HEK293 (cell line): ENCODE measurements around the gene E4F1.

Experiments
- BCL11B ChIP-seq: fragments of 450-650 bp; formaldehyde crosslinking; IDR thresholded peaks from 2 replicates; pipeline ENCODE4 v1.5.1; 2016; ENCODE audit warnings: low read depth, missing biosample characterization, missing genetic modification characterization
- GLI4 ChIP-seq: fragments of 450-650 bp; formaldehyde crosslinking; IDR thresholded peaks from 2 replicates; pipeline ENCODE4 v1.5.1; 2016; ENCODE audit warnings: missing biosample characterization, missing genetic modification characterization
- GLIS2 ChIP-seq: fragments of 450-650 bp; formaldehyde crosslinking; IDR thresholded peaks from 2 replicates; pipeline ENCODE4 v1.5.1; 2016; ENCODE audit warnings: missing biosample characterization, missing genetic modification characterization
- INSM2 ChIP-seq: fragments of 450-650 bp; formaldehyde crosslinking; IDR thresholded peaks from 2 replicates; pipeline ENCODE4 v1.5.1; 2016; ENCODE audit warnings: missing biosample characterization, missing genetic modification characterization
- KLF1 ChIP-seq: fragments of 450-650 bp; formaldehyde crosslinking; IDR thresholded peaks from 2 replicates; pipeline ENCODE4 v1.5.1; 2016; ENCODE audit warnings: missing biosample characterization, missing genetic modification characterization
- KLF16 ChIP-seq: fragments of 450-650 bp; formaldehyde crosslinking; IDR thresholded peaks from 2 replicates; pipeline ENCODE4 v1.5.1; 2017; ENCODE audit warnings: missing biosample characterization, missing genetic modification characterization
- KLF7 ChIP-seq: fragments of 450-650 bp; formaldehyde crosslinking; IDR thresholded peaks from 2 replicates; pipeline ENCODE4 v1.5.1; 2016; ENCODE audit warnings: missing biosample characterization, missing genetic modification characterization, borderline replicate concordance
- MYNN ChIP-seq: fragments of 450-650 bp; formaldehyde crosslinking; IDR thresholded peaks from 2 replicates; pipeline ENCODE4 v1.5.1; 2016; ENCODE audit warnings: missing biosample characterization, missing genetic modification characterization, borderline replicate concordance
- RBAK ChIP-seq: fragments of 450-650 bp; formaldehyde crosslinking; IDR thresholded peaks from 2 replicates; pipeline ENCODE4 v1.5.1; 2016; ENCODE audit warnings: missing biosample characterization, missing genetic modification characterization
- REPIN1 ChIP-seq: fragments of 450-650 bp; formaldehyde crosslinking; IDR thresholded peaks from 2 replicates; pipeline ENCODE4 v1.5.1; 2017; ENCODE audit warnings: missing biosample characterization, missing genetic modification characterization, low read depth
- SP2 ChIP-seq: fragments of 450-650 bp; formaldehyde crosslinking; IDR thresholded peaks from 2 replicates; pipeline ENCODE4 v1.5.1; 2016; ENCODE audit warnings: missing biosample characterization, missing genetic modification characterization
- YY1 ChIP-seq: fragments of 450-650 bp; formaldehyde crosslinking; IDR thresholded peaks from 2 replicates; pipeline ENCODE4 v1.5.1; 2018; ENCODE audit warnings: missing biosample characterization, missing genetic modification characterization
- ZFP37 ChIP-seq: fragments of 450-650 bp; formaldehyde crosslinking; IDR thresholded peaks from 2 replicates; pipeline ENCODE4 v1.5.1; 2016; ENCODE audit warnings: missing biosample characterization, missing genetic modification characterization
- ZIC2 ChIP-seq: fragments of 450-650 bp; formaldehyde crosslinking; IDR thresholded peaks from 2 replicates; pipeline ENCODE4 v1.5.1; 2016; ENCODE audit warnings: missing biosample characterization, missing genetic modification characterization
- ZNF16 ChIP-seq: fragments of 450-650 bp; formaldehyde crosslinking; IDR thresholded peaks from 2 replicates; pipeline ENCODE4 v1.5.1; 2016; ENCODE audit warnings: low read depth, missing biosample characterization, missing genetic modification characterization
- ZNF211 ChIP-seq: fragments of 450-650 bp; formaldehyde crosslinking; IDR thresholded peaks from 2 replicates; pipeline ENCODE4 v1.5.1; 2016; ENCODE audit warnings: low read depth, missing biosample characterization, missing genetic modification characterization
- ZNF24 ChIP-seq: fragments of 450-650 bp; formaldehyde crosslinking; IDR thresholded peaks from 2 replicates; pipeline ENCODE4 v1.5.1; 2016; ENCODE audit warnings: missing biosample characterization, missing genetic modification characterization
- ZNF311 ChIP-seq: fragments of 450-650 bp; formaldehyde crosslinking; IDR thresholded peaks from 2 replicates; pipeline ENCODE4 v1.5.1; 2017; ENCODE audit warnings: missing biosample characterization, missing genetic modification characterization, borderline replicate concordance
- ZNF473 ChIP-seq: fragments of 450-650 bp; formaldehyde crosslinking; IDR thresholded peaks from 2 replicates; pipeline ENCODE4 v1.5.1; 2017; ENCODE audit warnings: missing biosample characterization, missing genetic modification characterization
- ZNF624 ChIP-seq: fragments of 450-650 bp; formaldehyde crosslinking; IDR thresholded peaks from 2 replicates; pipeline ENCODE4 v1.5.1; 2017; ENCODE audit warnings: missing biosample characterization, missing genetic modification characterization
- ZNF660 ChIP-seq: fragments of 450-650 bp; IDR thresholded peaks from 2 replicates; pipeline ENCODE4 v1.5.1; 2018; ENCODE audit warnings: missing biosample characterization, mild to moderate bottlenecking, missing genetic modification characterization
- ZNF677 ChIP-seq: fragments of 450-650 bp; IDR thresholded peaks from 2 replicates; pipeline ENCODE4 v1.5.0; 2018; ENCODE audit warnings: missing biosample characterization, mild to moderate bottlenecking, missing genetic modification characterization, moderate library complexity
- ZSCAN23 ChIP-seq: fragments of 450-650 bp; formaldehyde crosslinking; IDR thresholded peaks from 2 replicates; pipeline ENCODE4 v1.5.1; 2016; ENCODE audit warnings: missing biosample characterization, missing genetic modification characterization
- TF ChIP-seq, protein P1 (sequence below): fragments of 450-650 bp; formaldehyde crosslinking; IDR thresholded peaks from 2 replicates; pipeline ENCODE4 v1.5.1; 2016; ENCODE audit warnings: missing biosample characterization, missing genetic modification characterization
- TF ChIP-seq, protein P2 (sequence below): sonication (generic); formaldehyde crosslinking; IDR thresholded peaks from 2 replicates; pipeline ENCODE4 v1.8.1; 2022; ENCODE audit warnings: mild to moderate bottlenecking, moderate library complexity, missing genetic modification reagents
- TF ChIP-seq, protein P3 (sequence below): fragments of 450-650 bp; formaldehyde crosslinking; IDR thresholded peaks from 2 replicates; pipeline ENCODE4 v1.5.1; 2016; ENCODE audit warnings: missing biosample characterization, missing genetic modification characterization

Gene E4F1

GRCh38 chr16:2251296-2252111 is 28.1 kb downstream of the E4F1 start, which contains the start of gene ECI1 (continued):
- TF ChIP-seq ZNF660 (tag by site-specific recombination) (peak; percentile 89), ZNF473 (tag by site-specific recombination) (no peak), GLIS2 (tag by site-specific recombination) (peak; percentile 93; the same call in 1 of the 2 replicates), ZNF16 (tag by site-specific recombination) (no peak), YY1 (tag by site-specific recombination) (peak; percentile 86), BCL11B (tag by site-specific recombination) (peak; percentile 87; the same call in 1 of the 2 replicates), RBAK (tag by site-specific recombination) (no peak), SP2 (tag by site-specific recombination) (peak; percentile 98), ZNF677 (tag by site-specific recombination) (0 out of 2 replicates have a peak, but pooled peaks have one; percentile 52), ZFP37 (tag by site-specific recombination) (peak; percentile 87; the same call in 1 of the 2 replicates), KLF1 (tag by site-specific recombination) (peak; percentile 87), ZNF311 (tag by site-specific recombination) (no peak), ZNF24 (tag by site-specific recombination) (peak; percentile 77; the same call in 1 of the 2 replicates), ZIC2 (tag by site-specific recombination) (peak; percentile 94), GLI4 (tag by site-specific recombination) (no peak), KLF16 (tag by site-specific recombination) (peak; percentile 94; the same call in 1 of the 2 replicates), MYNN (no peak), ZNF624 (tag by site-specific recombination) (no peak), INSM2 (peak; percentile 20), ZSCAN23 (no peak), REPIN1 (no peak), ZNF211 (tag by site-specific recombination) (no peak), KLF7 (peak; percentile 82; the same call in 1 of the 2 replicates)
- TF ChIP-seq, protein P1, sequence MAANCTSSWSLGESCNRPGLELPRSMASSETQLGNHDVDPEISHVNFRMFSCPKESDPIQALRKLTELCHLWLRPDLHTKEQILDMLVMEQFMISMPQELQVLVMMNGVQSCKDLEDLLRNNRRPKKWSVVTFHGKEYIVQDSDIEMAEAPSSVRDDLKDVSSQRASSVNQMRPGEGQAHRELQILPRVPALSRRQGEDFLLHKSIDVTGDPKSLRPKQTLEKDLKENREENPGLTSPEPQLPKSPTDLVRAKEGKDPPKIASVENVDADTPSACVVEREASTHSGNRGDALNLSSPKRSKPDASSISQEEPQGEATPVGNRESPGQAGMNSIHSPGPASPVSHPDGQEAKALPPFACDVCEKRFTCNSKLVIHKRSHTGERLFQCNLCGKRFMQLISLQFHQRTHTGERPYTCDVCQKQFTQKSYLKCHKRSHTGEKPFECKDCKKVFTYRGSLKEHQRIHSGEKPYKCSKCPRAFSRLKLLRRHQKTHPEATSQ (tag by site-specific recombination) = no peak; the same call in 1 of the 2 replicates
- TF ChIP-seq, protein P2, sequence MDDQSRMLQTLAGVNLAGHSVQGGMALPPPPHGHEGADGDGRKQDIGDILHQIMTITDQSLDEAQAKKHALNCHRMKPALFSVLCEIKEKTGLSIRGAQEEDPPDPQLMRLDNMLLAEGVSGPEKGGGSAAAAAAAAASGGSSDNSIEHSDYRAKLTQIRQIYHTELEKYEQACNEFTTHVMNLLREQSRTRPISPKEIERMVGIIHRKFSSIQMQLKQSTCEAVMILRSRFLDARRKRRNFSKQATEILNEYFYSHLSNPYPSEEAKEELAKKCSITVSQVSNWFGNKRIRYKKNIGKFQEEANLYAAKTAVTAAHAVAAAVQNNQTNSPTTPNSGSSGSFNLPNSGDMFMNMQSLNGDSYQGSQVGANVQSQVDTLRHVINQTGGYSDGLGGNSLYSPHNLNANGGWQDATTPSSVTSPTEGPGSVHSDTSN (CRISPR knock-in tag) = 0 out of 2 replicates have a peak, but pooled peaks have one; percentile 66
- TF ChIP-seq, protein P3, sequence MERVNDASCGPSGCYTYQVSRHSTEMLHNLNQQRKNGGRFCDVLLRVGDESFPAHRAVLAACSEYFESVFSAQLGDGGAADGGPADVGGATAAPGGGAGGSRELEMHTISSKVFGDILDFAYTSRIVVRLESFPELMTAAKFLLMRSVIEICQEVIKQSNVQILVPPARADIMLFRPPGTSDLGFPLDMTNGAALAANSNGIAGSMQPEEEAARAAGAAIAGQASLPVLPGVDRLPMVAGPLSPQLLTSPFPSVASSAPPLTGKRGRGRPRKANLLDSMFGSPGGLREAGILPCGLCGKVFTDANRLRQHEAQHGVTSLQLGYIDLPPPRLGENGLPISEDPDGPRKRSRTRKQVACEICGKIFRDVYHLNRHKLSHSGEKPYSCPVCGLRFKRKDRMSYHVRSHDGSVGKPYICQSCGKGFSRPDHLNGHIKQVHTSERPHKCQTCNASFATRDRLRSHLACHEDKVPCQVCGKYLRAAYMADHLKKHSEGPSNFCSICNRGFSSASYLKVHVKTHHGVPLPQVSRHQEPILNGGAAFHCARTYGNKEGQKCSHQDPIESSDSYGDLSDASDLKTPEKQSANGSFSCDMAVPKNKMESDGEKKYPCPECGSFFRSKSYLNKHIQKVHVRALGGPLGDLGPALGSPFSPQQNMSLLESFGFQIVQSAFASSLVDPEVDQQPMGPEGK (tag by site-specific recombination) = peak; percentile 100
- TF ChIP-seq, all 188 proteins: peak for 76
